H9 (cell line): ENCODE measurements around the gene LGALS14. TPM values are rescaled to one million over a fixed set of nuclear protein-coding genes. Genes with fewer than 3 reads are reported as not detected.

Experiments used
- DNase-seq: peaks from one replicate; pipeline ENCODE4 v3.0.0-alpha.2; 2017
- H2AFZ ChIP-seq: one replicate; pipeline ENCODE4 v1.6.1; 2013; ENCODE audit warnings: mild to moderate bottlenecking, low read length, control low read depth, moderate library complexity
- H2AK5ac ChIP-seq: 2 replicates; pipeline ENCODE4 v1.6.1; 2013; ENCODE audit warnings: low read length, control low read depth, mixed read lengths; ENCODE audit not compliant: insufficient read length
- H2BK120ac ChIP-seq: one replicate; pipeline ENCODE4 v1.6.1; 2013; ENCODE audit warnings: low read depth, mild to moderate bottlenecking, low read length, control low read depth, inconsistent platforms; ENCODE audit not compliant: poor library complexity, severe bottlenecking
- H2BK12ac ChIP-seq: 2 replicates; pipeline ENCODE4 v1.6.1; 2013; ENCODE audit warnings: low read length, control low read depth, mixed read lengths, low read depth; ENCODE audit not compliant: insufficient read length
- H2BK15ac ChIP-seq: 2 replicates; pipeline ENCODE4 v1.6.1; 2013; ENCODE audit warnings: low read depth, low read length, control low read depth
- H2BK20ac ChIP-seq: one replicate; pipeline ENCODE4 v1.6.1; 2013; ENCODE audit warnings: low read depth, mild to moderate bottlenecking, low read length, control low read depth, inconsistent platforms; ENCODE audit not compliant: poor library complexity, severe bottlenecking
- H2BK5ac ChIP-seq: 2 replicates; pipeline ENCODE4 v1.6.1; 2013; ENCODE audit warnings: low read length, control low read depth, mixed read lengths; ENCODE audit not compliant: insufficient read length
- H3K14ac ChIP-seq: 2 replicates; pipeline ENCODE4 v1.6.1; 2013; ENCODE audit warnings: low read length, control low read depth; ENCODE audit not compliant: insufficient read depth
- H3K18ac ChIP-seq: 2 replicates; pipeline ENCODE4 v1.6.1; 2013; ENCODE audit warnings: low read depth, mild to moderate bottlenecking, mixed read lengths, low read length, control low read depth; ENCODE audit not compliant: insufficient read length
- H3K23ac ChIP-seq: 2 replicates; pipeline ENCODE4 v1.6.1; 2013; ENCODE audit warnings: low read length, control low read depth, mixed read lengths, low read depth; ENCODE audit not compliant: insufficient read length
- H3K23me2 ChIP-seq: 2 replicates; pipeline ENCODE4 v1.6.1; 2013; ENCODE audit warnings: low read depth, mild to moderate bottlenecking, mixed read lengths, low read length, control low read depth; ENCODE audit not compliant: insufficient read length, poor library complexity, severe bottlenecking
- H3K27ac ChIP-seq: 2 replicates; pipeline ENCODE4 v1.5.1; 2013; ENCODE audit warnings: low read length, control low read depth, mixed read lengths, low read depth; ENCODE audit not compliant: insufficient read length
- H3K27me3 ChIP-seq: 2 replicates; pipeline ENCODE4 v1.6.1; 2013; ENCODE audit warnings: low read length, control low read depth, inconsistent platforms; ENCODE audit not compliant: insufficient read depth
- H3K4ac ChIP-seq: 2 replicates; pipeline ENCODE4 v1.6.1; 2013; ENCODE audit warnings: low read depth, mild to moderate bottlenecking, control low read depth, inconsistent platforms, low read length, moderate library complexity
- H3K4me1 ChIP-seq: 2 replicates; pipeline ENCODE4 v1.6.1; 2013; ENCODE audit warnings: low read length, control low read depth, inconsistent platforms; ENCODE audit not compliant: insufficient read depth
- H3K4me2 ChIP-seq: 2 replicates; pipeline ENCODE4 v1.6.1; 2013; ENCODE audit warnings: low read length, control low read depth, mixed read lengths; ENCODE audit not compliant: insufficient read length, insufficient read depth
- H3K56ac ChIP-seq: 2 replicates; pipeline ENCODE4 v1.6.1; 2013; ENCODE audit warnings: low read depth, mild to moderate bottlenecking, mixed read lengths, low read length, control low read depth; ENCODE audit not compliant: insufficient read length
- H3K79me1 ChIP-seq: 2 replicates; pipeline ENCODE4 v1.6.1; 2013; ENCODE audit warnings: low read depth, mild to moderate bottlenecking, moderate library complexity, low read length, control low read depth, inconsistent platforms; ENCODE audit not compliant: insufficient read depth, poor library complexity, severe bottlenecking
- H3K79me2 ChIP-seq: 2 replicates; pipeline ENCODE4 v1.6.1; 2013; ENCODE audit warnings: low read length, control low read depth, inconsistent platforms; ENCODE audit not compliant: insufficient read depth
- H3K9ac ChIP-seq: 2 replicates; pipeline ENCODE4 v1.6.1; 2013; ENCODE audit warnings: low read length, control low read depth, mixed read lengths; ENCODE audit not compliant: insufficient read length; ENCODE audit errors: extremely low read depth
- H3K9me3 ChIP-seq: one replicate; pipeline ENCODE4 v1.6.1; 2013; ENCODE audit warnings: low read depth, low read length, inconsistent platforms; ENCODE audit not compliant: control insufficient read depth
- H3T11ph ChIP-seq: one replicate; pipeline ENCODE4 v1.6.1; 2013; ENCODE audit warnings: mild to moderate bottlenecking, low read length, control low read depth, inconsistent platforms
- H4K20me1 ChIP-seq: one replicate; pipeline ENCODE4 v1.6.1; 2013; ENCODE audit not compliant: control insufficient read depth, insufficient read length, insufficient read depth
- H4K5ac ChIP-seq: 2 replicates; pipeline ENCODE4 v1.6.1; 2013; ENCODE audit warnings: low read depth, mild to moderate bottlenecking, mixed read lengths, low read length, control low read depth; ENCODE audit not compliant: insufficient read length
- H4K8ac ChIP-seq: replicated peaks from 2 replicates; pipeline ENCODE4 v1.6.1; 2013; ENCODE audit warnings: low read length, control low read depth, mixed read lengths, low read depth; ENCODE audit not compliant: insufficient read length
- H4K91ac ChIP-seq: 2 replicates; pipeline ENCODE4 v1.6.1; 2013; ENCODE audit warnings: low read depth, mild to moderate bottlenecking, moderate library complexity, mixed read lengths, low read length, control low read depth; ENCODE audit not compliant: insufficient read length
- H3K27ac Mint-ChIP-seq, 3 experiments: 2 replicates in 2 of 3; 3 replicates in 1 of 3; pipeline ENCODE4 v1.8.0; 2020 to 2021; ENCODE audit warnings: mixed read lengths in 3 of 3, mild to moderate bottlenecking in 1 of 3, moderate library complexity in 1 of 3
- H3K27me3 Mint-ChIP-seq: 2 replicates; pipeline ENCODE4 v1.8.0; 2021; ENCODE audit warnings: low read depth, mild to moderate bottlenecking, moderate library complexity, mixed read lengths
- H3K36me3 Mint-ChIP-seq, 3 experiments: 2 replicates in 2 of 3; 3 replicates in 1 of 3; pipeline ENCODE4 v1.8.0; 2020 to 2021; ENCODE audit warnings: low read depth in 3 of 3, mixed read lengths in 3 of 3; ENCODE audit not compliant: insufficient read depth in 1 of 3
- H3K4me1 Mint-ChIP-seq, 2 experiments: 2 replicates each; pipeline ENCODE4 v1.8.0; 2020; ENCODE audit warnings: mixed read lengths in 2 of 2
- H3K4me3 Mint-ChIP-seq, 2 experiments: 2 replicates in 1 of 2; 3 replicates in 1 of 2; pipeline ENCODE4 v1.8.0; 2020 to 2021; ENCODE audit warnings: mild to moderate bottlenecking in 2 of 2, mixed read lengths in 2 of 2, moderate library complexity in 1 of 2
- H3K9me3 Mint-ChIP-seq, 2 experiments: 2 replicates in 1 of 2; 3 replicates in 1 of 2; pipeline ENCODE4 v1.8.0; 2020; ENCODE audit warnings: mild to moderate bottlenecking in 2 of 2, mixed read lengths in 2 of 2, moderate library complexity in 1 of 2
- CTCF ChIP-seq: fragments of 200-600 bp; sonication (generic); conservative IDR thresholded peaks from 3 replicates; pipeline ENCODE4 v1.8.0; 2021; ENCODE audit warnings: antibody characterized with exemption, mild to moderate bottlenecking
- WGBS: extraction: QIAGEN DNeasy Blood & Tissue Kit; methylation state at CpG from one replicate; pipeline ENCODE4 v1.1.7; 2013; ENCODE audit warnings: missing lambda C conversion rate, low lambda C conversion rate, mixed read lengths; ENCODE audit not compliant: insufficient read length; ENCODE audit errors: extremely low coverage; 5-methylcytosine and 5-hydroxymethylcytosine counted together
- total RNA-seq: library from RNA; stranded (reverse); gene quantifications from 2 replicates; pipeline ENCODE4 v1.2.1, GENCODE V29; 2021

The LGALS14 gene
- total RNA-seq, 1 experiment from 2014 or later, result not detected

- no peaks in the 10 kb centered on the region for H3K36me3 Mint-ChIP-seq
- Histone ChIP-seq H3K23ac (no peak overlapping the region), H3K9ac (no peak overlapping the region), H3K4me2 (no peak overlapping the region), H2BK5ac (no peak overlapping the region), H3K14ac (no peak overlapping the region), H3K4me1 (no peaks in the 10 kb centered on the region; the same call in 1 of the 2 replicates), H3K4ac (no peak overlapping the region), H4K20me1 (no peaks in the 10 kb centered on the region), H2BK120ac (no peak overlapping the region), H2BK20ac (no peak overlapping the region), H3T11ph (no peak overlapping the region), H2AFZ (no peak overlapping the region), H2BK15ac (no peak overlapping the region), H3K23me2 (no peaks in the 10 kb centered on the region), H3K79me1 (no peaks in the 10 kb centered on the region), H4K5ac (no peak overlapping the region), H3K9me3 (no peaks in the 10 kb centered on the region), H3K56ac (no peak overlapping the region), H3K18ac (no peak overlapping the region), H4K8ac (no peak overlapping the region), H3K79me2 (no peaks in the 10 kb centered on the region), H3K27me3 (no peaks in the 10 kb centered on the region), H4K91ac (no peak overlapping the region), H2BK12ac (no peak overlapping the region), H3K27ac (no peak overlapping the region), H2AK5ac (no peak overlapping the region)
- peaks cover 15% of the 10 kb centered on the region for H3K27me3 Mint-ChIP-seq
- H3K4me3 Mint-ChIP-seq, result no peak overlapping the region
- no peak overlapping the region for H3K27ac Mint-ChIP-seq
- WGBS, result 100% methylated on average over 1 of the region's 1 CpG
- no peaks in the 10 kb centered on the region; a peak in 1 of 4 replicates for H3K4me1 Mint-ChIP-seq
- no peak for TF ChIP-seq CTCF
- DNase-seq, result no peak
- no peaks in the 10 kb centered on the region for H3K9me3 Mint-ChIP-seq
These were observed 36.1 kb downstream of the LGALS14 start for GRCh38 chr19:39740395-39740794.
